ENCODE measurements around the gene ZFP14. TPM values are rescaled to one million over a fixed set of nuclear protein-coding genes. Genes with fewer than 3 reads are reported as not detected.
A peak's percentile ranks its signal among the peaks of the same experiment; 100 is the strongest.

The ZFP14 gene
- 1.7 and 3.0 TPM in 2 replicates for total RNA-seq (2014; rRNA removed; shearing (Covaris generic))
- polyA plus RNA-seq (2016; fragmentation: Nextera tagmentation; extraction: Ambion mirVana) = 1.2 and 1.5 TPM in 2 replicates

- peak within 1 kb of the TSS; percentile 85 for H3K4me2 ChIP-seq (ENCODE audit: unreplicated experiment)
- no peaks in the 10 kb centered on the region for H3K9me3 ChIP-seq (ENCODE audit: low read depth)
- H3K36me3 ChIP-seq (ENCODE audit: low read depth) = no peaks in the 10 kb centered on the region
- H3F3A ChIP-seq (ENCODE audit: insufficient read depth) = peaks cover 14% of the 10 kb centered on the region
- no peaks in the 10 kb centered on the region for H4K20me1 ChIP-seq (ENCODE audit: insufficient read depth)
- H3K27ac ChIP-seq = peak within 1 kb of the TSS; percentile 78
- peaks cover 8% of the 10 kb centered on the region for H3K4me1 ChIP-seq (ENCODE audit: insufficient read depth)
- no peaks in the 10 kb centered on the region for H3K9me2 ChIP-seq (ENCODE audit: insufficient read depth)
- peak within 1 kb of the TSS; percentile 96 for H2AFZ ChIP-seq
- H3K79me2 ChIP-seq (ENCODE audit: insufficient read depth) = peaks cover 21% of the 10 kb centered on the region
- WGBS, 2 experiments (ENCODE audit: low coverage in 1 of 2, low lambda C conversion rate in 2 of 2, missing lambda C conversion rate in 2 of 2) = 5 to 6% methylated on average over 69 of the region's 69 CpGs
- no peaks in the 10 kb centered on the region for H3K27me3 ChIP-seq (replicated peaks; ENCODE audit: insufficient read depth)
- H3K9ac ChIP-seq = peak within 1 kb of the TSS; percentile 86
- in situ Hi-C loops (cut with MboI) = no loop called here
- DNase-seq = peak; percentile 96
- H3K4me3 ChIP-seq = peak within 1 kb of the TSS; percentile 91
- TF ChIP-seq EZH2phosphoT487 (IDR thresholded peaks at IDR 0.05; ENCODE audit: insufficient read depth, low read depth) (no peak), EZH2 (IDR thresholded peaks at IDR 0.05; ENCODE audit: insufficient read depth, poor library complexity, severe bottlenecking) (no peak)
Observed at GRCh38 chr19:36378625-36379509, at the start of gene ZFP14. Gene ZFP14, minus strand, starts transcription at chr19:36379201. Its CDS starts 11,309 bp downstream, at chr19:36367892.

DNA sequence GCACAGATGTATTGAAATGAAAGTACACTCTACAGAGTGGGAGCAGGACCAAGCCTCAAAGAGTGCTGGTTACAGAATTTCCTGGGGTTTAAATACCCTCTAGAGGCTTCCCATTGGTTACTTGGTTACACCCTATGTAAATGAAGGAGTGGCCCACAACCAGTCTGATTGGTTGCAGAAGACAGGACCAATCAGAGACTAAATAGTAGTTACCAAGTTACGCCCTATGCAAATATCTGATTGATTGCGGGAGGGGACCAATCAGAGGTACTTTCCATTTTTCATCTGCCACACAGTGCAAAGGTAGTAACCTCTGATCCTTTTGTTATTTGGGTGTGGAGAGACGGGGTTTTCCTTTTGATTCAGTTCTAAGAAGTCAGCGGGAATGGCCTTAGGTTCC lies 44.9 kb upstream of the ZFP14 start:
- Histone ChIP-seq H3K36me3 (ENCODE audit: low read depth) (no peaks in the 10 kb centered on the region), H3K4me2 (ENCODE audit: unreplicated experiment) (no peak overlapping the region), H2AFZ (no peak overlapping the region), H3K27ac (no peak overlapping the region), H3K27me3 (replicated peaks; ENCODE audit: insufficient read depth) (no peaks in the 10 kb centered on the region), H3F3A (ENCODE audit: insufficient read depth) (0 out of 2 replicates have a peak, but pooled peaks cover 6% of the 10 kb centered on the region), H3K9ac (no peak overlapping the region), H3K4me1 (ENCODE audit: insufficient read depth) (no peaks in the 10 kb centered on the region), H4K20me1 (ENCODE audit: insufficient read depth) (no peaks in the 10 kb centered on the region), H3K9me3 (ENCODE audit: low read depth) (no peaks in the 10 kb centered on the region), H3K79me2 (ENCODE audit: insufficient read depth) (no peaks in the 10 kb centered on the region), H3K4me3 (no peak overlapping the region), H3K9me2 (ENCODE audit: insufficient read depth) (no peaks in the 10 kb centered on the region)
- in situ Hi-C loops (cut with MboI) = no loop called here
- no peak for DNase-seq
- TF ChIP-seq EZH2phosphoT487 (IDR thresholded peaks at IDR 0.05; ENCODE audit: insufficient read depth, low read depth) = no peak
- TF ChIP-seq EZH2 (IDR thresholded peaks at IDR 0.05; ENCODE audit: insufficient read depth, poor library complexity, severe bottlenecking) = no peak
- WGBS, 2 experiments (ENCODE audit: low coverage in 1 of 2, low lambda C conversion rate in 2 of 2, missing lambda C conversion rate in 2 of 2) = 68 to 70% methylated on average over 4 of the region's 4 CpGs

DNA sequence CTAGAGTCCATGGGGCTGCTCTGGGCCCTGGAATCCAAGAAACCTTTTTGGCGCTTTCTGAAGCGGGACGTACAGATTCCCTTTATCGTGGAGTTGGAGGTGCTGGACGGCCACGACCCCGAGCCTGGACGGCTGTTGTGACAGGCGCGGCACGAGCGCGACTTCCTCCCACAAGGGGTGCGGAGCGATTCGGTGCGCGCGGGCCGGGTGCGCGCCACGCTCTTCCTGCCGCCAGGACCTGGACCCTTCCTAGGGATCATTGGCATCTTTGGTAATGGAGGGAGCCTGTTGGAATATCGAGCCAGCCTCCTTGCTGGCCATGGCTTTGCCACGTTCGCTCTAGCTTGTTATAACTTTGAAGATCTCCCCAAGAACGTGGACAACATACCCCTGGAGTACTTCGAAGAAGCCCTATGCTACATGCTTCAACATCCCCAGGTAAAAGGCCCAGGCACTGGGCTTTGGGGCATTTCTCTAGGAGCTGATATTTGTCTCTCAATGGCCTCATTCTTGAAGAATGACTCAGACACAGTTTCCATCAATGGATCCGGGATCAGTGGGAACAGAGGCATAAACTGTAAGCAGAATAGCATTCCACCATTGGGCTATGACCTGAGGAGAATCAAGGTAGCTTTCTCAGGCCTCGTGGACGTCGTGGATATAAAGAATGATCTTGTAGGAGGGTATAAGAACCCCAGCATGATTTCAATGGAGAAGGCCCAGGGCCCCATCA lies 42.9 kb upstream of the ZFP14 start:
- peaks cover 8% of the 10 kb centered on the region; the same call in 1 of the 2 replicates for H3K4me1 ChIP-seq (ENCODE audit: insufficient read depth)
- no peaks in the 10 kb centered on the region for H3K9me2 ChIP-seq (ENCODE audit: insufficient read depth)
- 0 out of 2 replicates have a peak overlapping the region, but pooled peaks have one; percentile 28 for H3K9ac ChIP-seq
- in situ Hi-C loops (cut with MboI) = no loop called here
- H3F3A ChIP-seq (ENCODE audit: insufficient read depth) = 0 out of 2 replicates have a peak, but pooled peaks cover 6% of the 10 kb centered on the region
- peak; percentile 9 for DNase-seq
- peak overlapping the region; percentile 75 for H3K4me3 ChIP-seq
- 18 to 19% methylated on average over 33 of the region's 33 CpGs for WGBS, 2 experiments (ENCODE audit: low coverage in 1 of 2, low lambda C conversion rate in 2 of 2, missing lambda C conversion rate in 2 of 2)
- no peaks in the 10 kb centered on the region for H4K20me1 ChIP-seq (ENCODE audit: insufficient read depth)
- peak overlapping the region; percentile 79 for H3K4me2 ChIP-seq (ENCODE audit: unreplicated experiment)
- H3K79me2 ChIP-seq (ENCODE audit: insufficient read depth) = peaks cover 12% of the 10 kb centered on the region
- H3K27ac ChIP-seq = no peak overlapping the region
- H3K9me3 ChIP-seq (ENCODE audit: low read depth) = no peaks in the 10 kb centered on the region
- H3K36me3 ChIP-seq (ENCODE audit: low read depth) = no peaks in the 10 kb centered on the region
- TF ChIP-seq EZH2 (IDR thresholded peaks at IDR 0.05; ENCODE audit: insufficient read depth, poor library complexity, severe bottlenecking) (no peak), EZH2phosphoT487 (IDR thresholded peaks at IDR 0.05; ENCODE audit: insufficient read depth, low read depth) (no peak)
- no peaks in the 10 kb centered on the region for H3K27me3 ChIP-seq (replicated peaks; ENCODE audit: insufficient read depth)
- peak overlapping the region; percentile 96 for H2AFZ ChIP-seq

Measured in GM23248 (cell line).